GM18508 (cell line): ENCODE measurements around the gene HSCB.
"Not testable (repeated sequence)": the region's sequence is repeated elsewhere in the genome, so short reads cannot be mapped to it uniquely, and the experiment has no call there.

Source experiments
- ATAC-seq: cut with Tn5 transposase; IDR thresholded peaks from one replicate; pipeline ENCODE4 v1.9.1; 2021; ENCODE audit warnings: moderate number of reproducible peaks; ENCODE audit not compliant: insufficient read depth, unreplicated experiment

Gene HSCB

DNA sequence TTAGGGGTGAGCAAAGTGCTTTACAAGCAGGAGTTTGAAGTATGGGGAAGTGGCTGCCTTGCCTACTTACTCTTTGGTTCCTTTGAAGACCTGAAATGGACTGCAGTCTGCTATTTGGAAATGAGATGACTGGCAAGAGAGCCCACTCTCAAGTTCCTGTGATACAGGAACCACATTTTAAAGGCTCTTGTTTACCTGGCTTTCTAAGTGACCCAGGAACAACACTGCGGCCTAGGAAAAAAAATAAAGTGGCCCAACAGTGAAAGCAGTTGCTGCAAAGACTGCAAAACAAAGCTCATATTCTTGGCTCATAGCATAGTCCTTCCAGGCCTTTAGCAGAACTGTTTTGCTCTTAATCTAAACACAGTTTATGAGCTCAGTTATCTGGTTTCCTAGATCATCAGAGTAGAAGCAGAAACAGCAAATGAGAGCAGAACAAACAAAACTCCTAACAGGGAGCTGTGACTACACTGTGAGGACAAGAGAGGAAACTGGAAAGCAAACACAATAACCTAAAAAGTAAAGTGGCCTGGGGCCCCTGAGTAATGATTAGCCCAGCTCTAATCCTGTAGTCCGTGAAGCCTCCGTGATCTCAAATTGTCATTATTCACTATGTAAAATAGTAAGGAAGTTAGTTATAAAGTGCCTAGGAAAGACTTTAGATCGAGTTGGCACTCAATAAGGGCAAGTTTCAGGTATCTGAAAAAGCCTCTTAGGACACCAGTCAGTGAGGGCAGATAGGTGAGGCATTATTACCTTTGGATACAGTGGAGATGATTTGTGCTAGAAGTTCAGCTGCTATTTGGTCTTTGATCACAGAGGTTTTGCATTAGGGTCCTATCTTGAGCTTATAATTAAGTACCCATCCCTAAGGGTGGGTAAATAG lies 42.2 kb downstream of the HSCB start:
- ATAC-seq = no peak

DNA sequence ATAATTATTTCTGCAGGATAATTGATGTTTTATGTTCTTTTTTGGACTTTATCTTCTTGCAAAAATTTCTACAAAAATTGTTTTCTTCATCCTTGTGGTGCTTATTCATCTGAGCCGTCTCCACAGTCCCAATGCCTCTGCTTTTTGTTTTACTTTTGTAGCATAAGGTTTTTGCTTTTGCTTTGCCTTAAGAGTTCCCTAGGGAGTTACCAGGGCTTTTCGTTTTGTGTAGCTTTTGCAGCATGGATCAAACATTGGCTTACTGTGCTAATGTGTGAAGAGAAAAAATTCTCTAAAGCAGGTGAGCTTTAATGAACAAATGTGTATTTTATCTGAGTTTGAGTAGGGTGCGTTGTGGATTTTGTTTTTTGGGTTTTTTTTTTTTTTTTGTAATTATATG lies 46.8 kb downstream of the HSCB start:
- no peak for ATAC-seq

DNA sequence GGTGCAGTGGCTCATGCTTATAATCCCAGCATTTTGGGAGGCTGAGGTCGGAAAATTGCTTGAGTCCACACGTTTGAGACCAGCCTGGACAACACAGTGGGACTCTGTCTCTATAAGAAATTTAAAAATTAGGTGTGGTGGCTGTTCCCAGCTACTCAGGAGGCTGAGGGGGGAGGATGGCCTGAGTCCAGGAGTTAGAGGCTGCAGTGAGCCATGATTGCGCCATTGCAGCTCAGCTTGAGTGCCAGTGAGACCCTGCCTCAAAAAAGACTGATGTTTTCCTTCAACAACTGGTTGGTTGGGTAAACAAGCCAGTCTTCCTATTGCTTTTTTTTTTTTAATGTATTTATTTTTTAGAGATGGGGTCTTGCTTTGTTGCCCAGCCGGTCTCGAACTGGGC lies 49.3 kb downstream of the HSCB start:
- no peak for ATAC-seq

DNA sequence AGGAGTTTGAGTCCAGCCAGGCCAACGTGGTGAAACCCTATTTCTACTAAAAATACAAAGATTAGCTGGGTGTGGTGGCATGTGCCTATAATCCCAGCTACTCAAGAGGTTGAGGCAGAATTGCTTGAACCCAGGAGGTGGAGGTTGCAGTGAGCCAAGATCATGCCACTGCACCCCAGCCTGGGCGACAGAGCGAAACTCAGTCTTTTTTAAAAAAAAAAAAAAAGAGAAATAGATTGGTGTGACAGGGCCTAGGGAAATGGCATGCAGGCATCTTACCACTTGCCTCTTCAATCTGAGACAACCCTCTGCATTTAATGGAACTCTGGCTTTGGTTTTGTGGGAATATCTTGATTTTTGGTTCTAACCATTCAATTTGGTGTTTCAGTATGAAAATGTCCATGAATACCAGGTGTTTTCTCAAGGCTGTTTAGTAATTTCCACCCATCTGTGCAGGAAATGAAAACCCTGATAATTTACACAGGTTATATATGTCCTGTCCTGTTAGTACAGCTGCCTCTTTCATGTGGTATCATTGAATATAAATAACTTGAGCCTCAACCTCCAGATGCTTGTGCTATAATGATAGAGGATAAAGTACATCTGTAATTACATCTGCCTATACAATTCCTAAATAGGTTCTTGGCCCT lies 50.1 kb downstream of the HSCB start:
- peak; percentile 36 for ATAC-seq

DNA sequence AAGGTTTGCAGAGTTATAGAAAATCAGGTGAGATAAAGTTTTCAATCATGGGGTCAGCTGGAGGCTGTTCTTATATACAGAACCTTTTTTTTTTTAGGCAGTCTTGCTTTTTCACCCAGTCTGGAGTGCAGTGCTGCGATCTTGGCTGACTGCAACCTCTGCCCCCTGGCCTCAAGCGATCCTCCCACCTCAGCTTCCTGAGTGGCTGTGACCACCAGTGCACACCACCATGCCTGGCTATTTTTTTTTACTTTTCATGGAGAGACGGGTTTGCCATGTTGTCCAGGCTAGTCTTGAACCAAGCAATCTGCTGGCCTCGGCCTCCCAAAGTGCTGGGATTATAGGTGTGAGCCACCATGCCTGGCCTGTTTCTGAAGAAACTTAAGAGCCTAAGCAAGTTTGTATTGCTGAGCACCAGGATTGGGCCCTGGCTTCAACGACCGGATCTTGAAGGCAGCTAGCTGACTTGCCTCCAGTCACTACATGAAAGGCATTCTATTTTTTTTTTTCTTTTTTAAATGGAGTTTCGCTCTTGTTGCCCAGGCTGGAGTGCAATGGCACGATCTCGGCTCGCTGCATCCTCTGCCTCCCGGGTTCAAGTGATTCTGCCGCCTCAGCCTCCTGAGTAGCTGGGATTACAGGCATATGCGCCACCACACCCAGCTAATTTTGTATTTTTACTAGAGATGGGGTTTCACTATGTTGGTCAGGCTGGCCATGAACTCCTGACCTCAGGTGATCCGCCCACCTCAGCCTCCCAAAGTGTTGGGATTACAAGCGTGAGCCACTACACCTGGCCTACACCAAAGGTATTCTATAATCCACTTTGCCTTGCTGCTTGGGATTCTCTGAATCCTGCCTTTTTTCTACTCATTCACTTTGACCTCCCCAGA lies 50.9 kb downstream of the HSCB start:
- no peak for ATAC-seq

DNA sequence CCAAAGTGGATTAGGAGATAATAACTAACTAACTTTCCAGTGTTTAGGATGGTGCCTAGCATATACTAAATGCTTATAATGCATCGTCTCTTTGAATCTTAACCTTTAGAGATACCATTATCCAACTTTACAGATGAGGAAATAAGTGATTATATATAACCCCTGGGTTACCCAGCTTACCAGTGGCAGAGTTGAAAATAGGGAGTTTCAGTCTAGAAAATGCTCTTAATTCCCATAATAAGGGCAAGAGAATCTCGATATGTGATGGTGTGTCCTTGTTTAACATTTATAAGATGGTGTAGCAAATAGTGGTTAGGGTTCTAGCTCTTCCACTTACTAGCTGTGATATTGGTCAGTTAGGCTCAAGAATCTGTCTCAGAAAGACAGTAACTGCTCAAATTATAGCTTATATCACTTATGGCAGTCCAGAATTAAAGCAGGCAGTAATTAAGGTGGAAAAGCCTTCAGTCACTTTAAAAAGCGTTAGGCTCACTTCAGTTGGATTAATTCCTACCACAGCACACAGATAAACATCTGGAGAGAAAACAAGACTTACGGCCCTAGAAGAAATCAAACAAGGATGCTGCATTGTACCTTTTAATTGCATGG lies 52.2 kb downstream of the HSCB start:
- no peak for ATAC-seq

DNA sequence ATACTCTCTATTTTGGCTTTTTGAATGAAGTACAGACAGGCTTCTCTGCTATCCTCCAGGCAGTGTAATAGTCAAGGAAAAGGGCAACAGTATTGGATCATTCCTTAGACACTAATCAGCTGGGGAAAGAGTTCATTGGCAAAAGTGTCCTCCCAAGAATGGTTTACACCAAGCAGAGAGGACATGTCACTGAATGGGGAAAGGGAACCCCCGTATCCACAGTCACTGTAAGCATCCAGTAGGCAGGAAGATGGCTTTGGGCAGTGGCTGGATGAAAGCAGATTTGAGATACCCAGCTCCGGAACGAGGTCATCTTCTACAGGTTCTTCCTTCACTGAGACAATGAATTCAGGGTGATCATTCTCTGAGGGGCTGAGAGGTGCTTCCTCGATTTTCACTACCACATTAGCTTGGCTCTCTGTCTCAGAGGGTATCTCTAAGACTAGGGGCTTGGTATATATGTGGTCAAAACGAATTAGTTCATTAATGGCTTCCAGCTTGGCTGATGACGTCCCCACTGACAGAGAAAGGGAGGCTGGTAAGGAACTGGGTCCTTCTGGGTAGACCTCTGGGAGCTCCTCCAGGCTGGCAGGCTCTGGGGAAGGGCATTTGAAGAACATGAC lies 53.3 kb downstream of the HSCB start:
- no peak for ATAC-seq

DNA sequence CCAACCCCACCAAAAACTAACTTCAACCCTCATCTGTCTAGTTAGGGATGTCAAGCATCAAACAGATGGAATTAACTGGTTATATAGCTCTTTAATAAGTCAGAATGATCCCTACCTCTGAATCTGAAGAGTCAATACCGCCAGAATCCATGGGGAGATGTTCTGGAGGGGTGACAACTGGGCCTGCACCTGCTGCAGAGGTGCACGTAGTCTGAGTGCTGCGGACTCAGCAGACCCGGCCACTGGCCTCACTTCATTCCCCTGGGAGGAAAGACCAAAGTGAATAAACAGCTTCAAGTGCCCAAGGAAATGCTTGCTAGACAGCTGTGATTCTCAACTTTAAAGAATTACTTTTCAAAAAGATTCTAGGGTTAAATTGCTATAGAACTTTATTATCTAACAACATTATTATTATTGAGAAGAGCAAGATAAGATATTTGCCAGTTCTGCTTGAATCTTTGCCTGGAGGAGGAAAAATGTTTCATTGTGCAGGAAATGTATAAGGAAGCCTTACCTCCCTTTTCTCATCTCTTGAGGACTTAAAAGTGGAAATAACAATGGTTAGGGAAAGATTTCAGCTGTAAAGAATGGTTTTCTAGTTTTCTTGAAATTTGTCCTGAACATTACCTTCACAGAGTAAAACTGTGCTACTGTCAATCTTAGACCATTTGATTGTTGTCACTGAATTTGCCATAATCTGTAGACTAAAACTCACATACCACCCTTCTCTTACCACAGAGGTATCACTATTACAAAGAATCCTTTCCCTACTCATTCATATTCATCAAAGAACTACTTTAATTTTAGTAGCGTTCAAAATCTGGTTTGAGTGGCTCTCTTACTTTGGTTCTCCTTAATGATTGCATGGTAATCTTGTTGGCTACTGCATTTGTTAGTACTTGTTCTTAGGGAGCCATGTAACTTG lies 54.4 kb downstream of the HSCB start:
- ATAC-seq = no peak

DNA sequence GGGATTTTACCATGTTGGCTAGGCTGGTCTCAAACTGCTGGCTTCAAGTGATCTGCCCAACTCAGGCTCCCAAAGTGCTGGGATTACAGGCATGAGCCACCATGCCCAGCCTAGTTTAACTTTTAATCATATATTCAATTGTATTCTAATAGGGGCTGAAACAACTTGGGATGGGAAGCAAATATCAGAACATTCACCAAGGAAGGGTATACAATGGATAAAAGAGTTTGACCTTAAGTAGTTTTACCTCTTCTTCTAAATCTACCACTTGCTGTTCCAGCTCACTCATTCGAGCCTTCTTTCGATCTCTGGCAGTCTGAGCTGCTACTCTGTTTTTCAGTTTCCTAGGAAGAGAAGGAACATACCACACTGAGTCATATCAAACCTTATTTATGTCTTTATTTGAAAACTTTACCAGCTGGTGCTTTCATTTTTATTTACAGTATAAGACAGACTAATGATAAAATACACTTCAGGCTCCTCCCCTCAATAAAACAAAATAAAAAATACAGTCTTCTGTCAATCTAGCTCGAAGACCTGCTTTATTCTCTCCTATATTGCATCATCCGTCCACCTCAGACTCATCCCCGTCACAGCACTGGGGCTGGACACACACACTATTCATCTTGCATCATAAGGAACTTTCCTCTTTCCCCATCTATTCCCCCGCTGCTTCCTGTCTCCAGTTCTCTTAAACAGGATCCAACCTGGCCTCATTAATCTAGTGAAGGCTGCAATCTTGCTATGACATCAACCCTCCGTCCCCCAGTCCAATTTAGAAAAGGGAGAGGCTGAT lies 57.2 kb downstream of the HSCB start:
- ATAC-seq = no peak

DNA sequence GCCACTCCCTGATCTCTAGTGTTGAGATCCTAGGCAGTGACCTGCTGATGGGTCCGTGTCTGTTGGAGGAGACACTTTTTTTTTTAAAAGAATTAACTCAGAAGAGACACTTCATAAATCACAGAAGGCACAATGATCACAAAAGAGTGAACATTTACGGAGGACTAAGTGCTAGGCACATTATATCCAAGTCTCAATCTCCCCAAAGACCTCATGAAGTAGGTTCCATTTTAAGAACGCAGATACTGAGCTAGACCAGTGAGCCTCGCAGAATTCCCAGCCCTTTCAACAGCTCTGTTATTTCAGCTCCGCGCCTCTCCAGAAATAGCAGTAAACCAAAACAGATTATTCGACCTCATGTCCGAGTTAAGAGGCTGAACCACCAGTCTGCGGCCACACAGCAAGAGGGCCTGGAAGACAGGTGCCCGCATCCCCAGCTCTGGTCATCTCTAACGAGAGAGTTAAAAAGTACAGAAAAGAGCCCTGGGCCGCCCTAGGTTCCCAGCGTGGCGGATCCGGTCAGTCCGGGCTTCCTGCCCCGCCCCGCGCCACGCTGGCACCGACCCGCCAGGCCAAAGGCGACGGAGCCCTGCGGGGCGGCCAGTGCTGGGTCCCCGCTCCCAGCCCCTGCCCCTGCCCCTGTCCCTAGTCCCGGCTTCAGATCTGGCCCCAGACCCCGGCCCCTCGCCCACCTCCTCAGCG lies 57.9 kb downstream of the HSCB start:
- no peak for ATAC-seq

DNA sequence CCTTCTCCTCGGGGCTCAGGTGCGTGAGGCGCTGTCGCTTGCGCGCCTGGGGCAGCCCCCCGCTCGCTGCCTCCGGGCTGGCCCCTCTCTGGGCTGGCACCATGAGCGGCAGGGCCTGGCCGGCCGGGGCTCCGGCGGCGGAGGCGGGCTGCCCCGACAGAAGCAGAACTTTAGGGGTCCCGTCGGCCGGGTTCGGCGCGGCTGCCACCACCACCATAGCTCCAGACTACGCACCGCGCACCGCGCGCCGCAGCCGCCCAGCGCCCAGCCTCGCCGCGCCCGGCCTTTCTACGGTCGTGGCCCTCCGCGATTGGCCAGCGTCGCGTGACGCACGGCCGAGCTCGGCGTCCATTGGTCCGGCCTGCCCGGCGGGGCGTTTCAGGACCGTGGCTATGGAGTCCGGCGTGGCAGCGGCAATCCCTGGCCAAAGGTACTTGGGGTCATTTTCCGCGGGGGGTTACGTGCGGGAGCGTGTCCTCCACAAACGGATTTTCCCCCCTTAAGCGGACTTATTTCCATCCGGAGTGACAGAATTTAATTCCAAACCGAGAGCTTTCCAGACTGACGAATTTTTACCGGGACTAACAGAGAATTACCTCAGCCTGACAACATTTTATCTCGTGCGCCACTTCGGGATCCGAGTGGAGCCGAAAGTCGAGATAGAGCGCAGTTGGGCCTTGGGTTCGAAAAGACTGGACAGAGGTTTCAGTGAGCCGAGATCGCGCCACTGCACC lies 58.6 kb downstream of the HSCB start, which contains the start of gene XBP1:
Gene XBP1 (minus strand): TSS at position 262 of the 734 bp plus-strand sequence.
- ATAC-seq = no peak

DNA sequence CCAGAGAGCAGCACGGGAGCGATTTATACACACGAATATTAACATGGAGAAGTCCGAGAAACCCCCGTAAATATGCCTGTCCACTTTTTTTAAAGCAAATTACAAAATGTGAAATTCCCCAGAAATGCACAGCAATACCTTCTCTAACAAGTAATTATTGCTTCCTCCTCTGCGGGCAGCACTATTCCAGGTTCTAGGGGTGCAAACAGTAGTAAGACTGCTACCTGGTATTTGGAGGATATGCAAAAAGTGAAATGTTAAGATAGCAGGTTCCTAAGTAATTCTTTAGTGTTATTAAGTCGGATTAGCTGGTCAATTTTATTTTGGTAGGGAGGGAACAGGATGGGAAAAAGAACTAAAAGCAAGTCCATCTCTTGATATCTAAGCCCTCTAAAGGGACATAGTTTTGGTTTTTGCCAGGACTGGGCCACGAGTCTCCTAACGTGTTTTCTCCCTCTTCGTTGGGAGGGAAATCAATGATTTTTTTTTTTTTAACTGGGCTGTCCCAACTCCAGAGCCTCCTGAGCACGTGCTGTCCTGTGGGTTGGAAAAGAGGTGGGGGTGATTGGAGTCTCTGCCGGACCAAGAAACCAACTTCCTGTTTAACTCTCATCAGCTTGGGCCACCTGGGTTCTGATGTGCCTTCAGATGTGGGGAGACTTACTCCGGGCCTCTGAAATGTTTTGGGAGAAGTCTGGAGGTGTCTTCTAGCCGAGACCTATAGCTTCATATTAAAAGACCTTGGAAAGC lies 60.2 kb downstream of the HSCB start:
- no peak for ATAC-seq

DNA sequence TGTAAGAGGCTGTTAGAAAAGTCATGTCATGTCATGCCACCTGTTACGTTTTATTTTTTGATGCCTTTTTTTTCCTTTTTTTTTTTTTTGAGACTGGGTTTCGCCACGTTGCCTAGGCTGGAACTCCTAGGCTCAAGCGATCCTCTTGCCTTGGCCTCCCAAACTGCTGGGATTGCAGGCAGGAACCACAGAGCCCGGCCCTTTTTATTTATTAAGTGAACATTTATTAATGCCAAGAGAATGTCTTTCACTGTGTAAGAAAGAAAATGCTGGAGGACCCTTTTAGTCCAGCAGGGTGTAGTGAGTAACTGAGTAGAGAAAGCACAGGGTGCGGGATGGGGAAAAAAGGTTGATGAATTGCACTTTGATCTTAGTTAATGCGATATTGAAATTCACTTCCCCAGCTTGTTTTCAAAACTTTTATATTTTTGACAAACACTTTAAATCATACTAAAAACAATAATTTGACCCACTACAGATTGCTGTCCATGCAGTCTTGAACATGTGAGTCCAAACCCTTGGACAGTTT lies 60.8 kb downstream of the HSCB start:
- no peak for ATAC-seq

DNA sequence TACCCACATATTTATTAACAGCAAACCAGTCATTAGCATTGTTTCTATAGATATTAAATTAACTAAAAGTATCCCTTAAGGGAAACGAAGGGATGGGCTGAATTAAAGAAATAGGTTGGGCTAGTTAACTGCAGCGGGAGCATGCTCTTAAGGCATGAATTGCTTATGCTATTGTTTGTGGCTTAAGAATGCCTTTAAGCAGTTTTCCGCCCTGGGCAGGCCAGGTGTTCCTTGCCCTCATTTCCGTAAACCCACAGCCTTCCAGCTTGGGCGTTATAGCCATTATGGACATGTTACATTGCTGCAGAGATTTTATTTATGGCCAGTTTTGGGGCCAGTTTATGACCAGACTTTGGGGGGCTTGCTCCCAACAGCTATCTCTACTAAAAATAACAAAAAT lies 63.6 kb downstream of the HSCB start:
- ATAC-seq = not testable (repeated sequence)
